Measurements from ENCODE around the gene CHST4. TPM values are rescaled to one million over a fixed set of nuclear protein-coding genes. Genes with fewer than 3 reads are reported as not detected.
"Not testable (repeated sequence)": the region's sequence is repeated elsewhere in the genome, so short reads cannot be mapped to it uniquely, and the experiment has no call there.

CHST4 gene
- total RNA-seq, 1 donor from 2014 or later = 0.09 TPM

GRCh38 chr16:71499775-71500364 is 26.4 kb upstream of the CHST4 start:
- no peaks in the 10 kb centered on the region for H4K20me1 ChIP-seq (ENCODE audit: insufficient read depth, low read length)
- H3K9me3 ChIP-seq (ENCODE audit: insufficient read depth, low read depth, low read length) = no peaks in the 10 kb centered on the region
- peaks cover 16% of the 10 kb centered on the region for H3K27me3 Mint-ChIP-seq (ENCODE audit: low read depth, unreplicated experiment)
- no peak overlapping the region for H2AFZ ChIP-seq (ENCODE audit: low read depth, low read length)
- peak; percentile 55 for FAIRE-seq
- no peak overlapping the region for H3K27ac ChIP-seq (ENCODE audit: low read depth, low read length)
- no peaks in the 10 kb centered on the region for H3K4me1 ChIP-seq (ENCODE audit: insufficient read depth, low read length)
- no peak overlapping the region for H3K4me2 ChIP-seq (ENCODE audit: low read length)
- H3K4me1 Mint-ChIP-seq (ENCODE audit: low read depth, unreplicated experiment) = no peaks in the 10 kb centered on the region
- no peaks in the 10 kb centered on the region for H3K36me3 Mint-ChIP-seq (ENCODE audit: low read depth, unreplicated experiment)
- no peak overlapping the region for H3K4me3 ChIP-seq (ENCODE audit: insufficient read depth, low read depth, low read length)
- H3K27ac Mint-ChIP-seq (ENCODE audit: unreplicated experiment) = no peak overlapping the region
- peaks cover 5% of the 10 kb centered on the region for H3K9me3 Mint-ChIP-seq (ENCODE audit: unreplicated experiment)
- DNase-seq (ENCODE audit: low read depth) = peak; percentile 22
- H3K79me2 ChIP-seq (ENCODE audit: insufficient read depth, low read length) = no peaks in the 10 kb centered on the region
- H3K4me3 Mint-ChIP-seq (ENCODE audit: unreplicated experiment) = no peak overlapping the region
- H3K9ac ChIP-seq (ENCODE audit: low read length) = no peak overlapping the region
- TF ChIP-seq, protein P1, sequence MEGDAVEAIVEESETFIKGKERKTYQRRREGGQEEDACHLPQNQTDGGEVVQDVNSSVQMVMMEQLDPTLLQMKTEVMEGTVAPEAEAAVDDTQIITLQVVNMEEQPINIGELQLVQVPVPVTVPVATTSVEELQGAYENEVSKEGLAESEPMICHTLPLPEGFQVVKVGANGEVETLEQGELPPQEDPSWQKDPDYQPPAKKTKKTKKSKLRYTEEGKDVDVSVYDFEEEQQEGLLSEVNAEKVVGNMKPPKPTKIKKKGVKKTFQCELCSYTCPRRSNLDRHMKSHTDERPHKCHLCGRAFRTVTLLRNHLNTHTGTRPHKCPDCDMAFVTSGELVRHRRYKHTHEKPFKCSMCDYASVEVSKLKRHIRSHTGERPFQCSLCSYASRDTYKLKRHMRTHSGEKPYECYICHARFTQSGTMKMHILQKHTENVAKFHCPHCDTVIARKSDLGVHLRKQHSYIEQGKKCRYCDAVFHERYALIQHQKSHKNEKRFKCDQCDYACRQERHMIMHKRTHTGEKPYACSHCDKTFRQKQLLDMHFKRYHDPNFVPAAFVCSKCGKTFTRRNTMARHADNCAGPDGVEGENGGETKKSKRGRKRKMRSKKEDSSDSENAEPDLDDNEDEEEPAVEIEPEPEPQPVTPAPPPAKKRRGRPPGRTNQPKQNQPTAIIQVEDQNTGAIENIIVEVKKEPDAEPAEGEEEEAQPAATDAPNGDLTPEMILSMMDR (IDR thresholded peaks at IDR 0.05; ENCODE audit: insufficient read depth, low read depth, low read length) = peak; percentile 89
- no peak for TF ChIP-seq EZH2 (IDR thresholded peaks at IDR 0.05; ENCODE audit: insufficient read depth, low read length)
- H3K27me3 ChIP-seq (ENCODE audit: insufficient read depth, low read length) = no peaks in the 10 kb centered on the region
- no peaks in the 10 kb centered on the region for H3K36me3 ChIP-seq (ENCODE audit: insufficient read depth, low read length)

DNA sequence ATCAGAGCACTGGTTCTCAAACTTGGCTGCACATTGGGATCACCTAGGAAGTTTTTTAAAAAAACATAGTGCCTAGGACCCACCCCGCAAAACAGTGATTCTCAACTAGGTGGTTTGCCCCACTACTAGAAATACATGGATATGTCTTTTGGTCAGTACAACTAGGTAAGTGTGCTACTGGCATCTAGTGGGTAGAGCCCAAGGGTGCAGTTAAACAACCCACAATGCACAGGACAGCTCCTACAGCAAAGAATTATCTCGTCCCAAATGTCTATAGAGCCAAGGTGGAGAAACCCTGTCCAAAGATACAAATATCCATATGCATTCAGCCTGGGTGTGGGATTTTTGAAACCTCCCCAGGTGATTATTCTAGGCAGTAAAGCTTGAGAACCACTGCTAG is 25.3 kb upstream of the CHST4 start:
- no peaks in the 10 kb centered on the region for H4K20me1 ChIP-seq (ENCODE audit: insufficient read depth, low read length)
- H3K27me3 ChIP-seq (ENCODE audit: insufficient read depth, low read length) = no peaks in the 10 kb centered on the region
- H3K4me1 ChIP-seq (ENCODE audit: insufficient read depth, low read length) = no peaks in the 10 kb centered on the region
- no peaks in the 10 kb centered on the region for H3K36me3 Mint-ChIP-seq (ENCODE audit: low read depth, unreplicated experiment)
- no peaks in the 10 kb centered on the region for H3K4me1 Mint-ChIP-seq (ENCODE audit: low read depth, unreplicated experiment)
- TF ChIP-seq EZH2 (IDR thresholded peaks at IDR 0.05; ENCODE audit: insufficient read depth, low read length) = no peak
- TF ChIP-seq, protein P1 (IDR thresholded peaks at IDR 0.05; ENCODE audit: insufficient read depth, low read depth, low read length) = no peak
- no peak overlapping the region for H3K4me3 Mint-ChIP-seq (ENCODE audit: unreplicated experiment)
- H3K9ac ChIP-seq (ENCODE audit: low read length) = no peak overlapping the region
- H3K4me2 ChIP-seq (ENCODE audit: low read length) = no peak overlapping the region
- H3K27ac ChIP-seq (ENCODE audit: low read depth, low read length) = no peak overlapping the region
- no peaks in the 10 kb centered on the region for H3K36me3 ChIP-seq (ENCODE audit: insufficient read depth, low read length)
- H3K27me3 Mint-ChIP-seq (ENCODE audit: low read depth, unreplicated experiment) = peaks cover 18% of the 10 kb centered on the region
- DNase-seq (ENCODE audit: low read depth) (no peak), FAIRE-seq (no peak)
- no peak overlapping the region for H3K4me3 ChIP-seq (ENCODE audit: insufficient read depth, low read depth, low read length)
- no peaks in the 10 kb centered on the region for H3K79me2 ChIP-seq (ENCODE audit: insufficient read depth, low read length)
- H2AFZ ChIP-seq (ENCODE audit: low read depth, low read length) = no peak overlapping the region
- no peak overlapping the region for H3K27ac Mint-ChIP-seq (ENCODE audit: unreplicated experiment)
- peaks cover 3% of the 10 kb centered on the region for H3K9me3 Mint-ChIP-seq (ENCODE audit: unreplicated experiment)
- H3K9me3 ChIP-seq (ENCODE audit: insufficient read depth, low read depth, low read length) = no peaks in the 10 kb centered on the region

- Mint-ChIP-seq H3K27ac (ENCODE audit: unreplicated experiment) (no peak overlapping the region), H3K4me1 (ENCODE audit: low read depth, unreplicated experiment) (no peaks in the 10 kb centered on the region), H3K4me3 (ENCODE audit: unreplicated experiment) (no peak overlapping the region), H3K9me3 (ENCODE audit: unreplicated experiment) (peaks cover 3% of the 10 kb centered on the region), H3K36me3 (ENCODE audit: low read depth, unreplicated experiment) (no peaks in the 10 kb centered on the region), H3K27me3 (ENCODE audit: low read depth, unreplicated experiment) (peaks cover 18% of the 10 kb centered on the region)
- H3K4me3 ChIP-seq (ENCODE audit: insufficient read depth, low read depth, low read length) = no peak overlapping the region
- no peaks in the 10 kb centered on the region for H3K36me3 ChIP-seq (ENCODE audit: insufficient read depth, low read length)
- no peak for TF ChIP-seq EZH2 (IDR thresholded peaks at IDR 0.05; ENCODE audit: insufficient read depth, low read length)
- TF ChIP-seq, protein P1 (IDR thresholded peaks at IDR 0.05; ENCODE audit: insufficient read depth, low read depth, low read length) = no peak
- FAIRE-seq (no peak), DNase-seq (ENCODE audit: low read depth) (no peak)
- H3K27me3 ChIP-seq (ENCODE audit: insufficient read depth, low read length) = no peaks in the 10 kb centered on the region
- no peaks in the 10 kb centered on the region for H4K20me1 ChIP-seq (ENCODE audit: insufficient read depth, low read length)
- no peak overlapping the region for H3K9ac ChIP-seq (ENCODE audit: low read length)
- H3K27ac ChIP-seq (ENCODE audit: low read depth, low read length) = no peak overlapping the region
- H3K4me2 ChIP-seq (ENCODE audit: low read length) = no peak overlapping the region
- no peaks in the 10 kb centered on the region for H3K9me3 ChIP-seq (ENCODE audit: insufficient read depth, low read depth, low read length)
- H2AFZ ChIP-seq (ENCODE audit: low read depth, low read length) = no peak overlapping the region
- H3K79me2 ChIP-seq (ENCODE audit: insufficient read depth, low read length) = no peaks in the 10 kb centered on the region
- no peaks in the 10 kb centered on the region for H3K4me1 ChIP-seq (ENCODE audit: insufficient read depth, low read length)
These were observed 24.7 kb upstream of the CHST4 start for GRCh38 chr16:71501547-71501946.

DNA sequence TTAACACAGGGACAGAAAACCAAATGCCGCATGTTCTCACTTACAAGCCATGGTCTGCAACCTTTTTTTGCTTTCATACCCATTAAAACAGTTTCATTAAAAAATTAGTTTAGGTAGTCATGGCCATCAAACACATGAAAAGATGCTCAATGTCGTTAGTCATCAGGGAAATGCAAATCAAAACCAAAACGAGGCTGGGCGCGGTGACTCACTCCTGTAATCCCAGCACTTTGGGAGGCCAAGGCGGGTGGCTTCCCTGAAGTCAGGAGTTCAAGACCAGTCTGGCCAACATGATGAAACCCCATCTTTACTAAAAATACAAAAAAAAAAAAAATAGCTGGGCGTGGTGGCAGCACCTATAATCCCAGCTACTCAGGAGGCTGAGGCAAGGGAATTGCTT is 22.2 kb upstream of the CHST4 start:
- H3K4me1 Mint-ChIP-seq (ENCODE audit: low read depth, unreplicated experiment); H2AFZ ChIP-seq (ENCODE audit: low read depth, low read length); H3K4me3 Mint-ChIP-seq (ENCODE audit: unreplicated experiment); FAIRE-seq; H3K9me3 Mint-ChIP-seq (ENCODE audit: unreplicated experiment); H3K9me3 ChIP-seq (ENCODE audit: insufficient read depth, low read depth, low read length); H3K27me3 ChIP-seq (ENCODE audit: insufficient read depth, low read length); H3K4me1 ChIP-seq (ENCODE audit: insufficient read depth, low read length); H3K79me2 ChIP-seq (ENCODE audit: insufficient read depth, low read length); H3K9ac ChIP-seq (ENCODE audit: low read length); H3K4me3 ChIP-seq (ENCODE audit: insufficient read depth, low read depth, low read length); H3K36me3 Mint-ChIP-seq (ENCODE audit: low read depth, unreplicated experiment); H4K20me1 ChIP-seq (ENCODE audit: insufficient read depth, low read length); H3K4me2 ChIP-seq (ENCODE audit: low read length); H3K27ac Mint-ChIP-seq (ENCODE audit: unreplicated experiment); H3K27ac ChIP-seq (ENCODE audit: low read depth, low read length); DNase-seq (ENCODE audit: low read depth); H3K36me3 ChIP-seq (ENCODE audit: insufficient read depth, low read length): not testable (repeated sequence)
- H3K27me3 Mint-ChIP-seq (ENCODE audit: low read depth, unreplicated experiment) = peaks cover 18% of the 10 kb centered on the region
